ENCODE measurements around the gene SCAMP2. TPM values are rescaled to one million over a fixed set of nuclear protein-coding genes. Genes with fewer than 3 reads are reported as not detected.
A peak's percentile ranks its signal among the peaks of the same experiment; 100 is the strongest.

The SCAMP2 gene
- total and polyA plus RNA-seq, 2 of the 13 experiments (the other 11 are each of a cell fraction or from before 2014, with no cell fraction given), result 34.8 to 121 TPM

- TF ChIP-seq, protein P1, sequence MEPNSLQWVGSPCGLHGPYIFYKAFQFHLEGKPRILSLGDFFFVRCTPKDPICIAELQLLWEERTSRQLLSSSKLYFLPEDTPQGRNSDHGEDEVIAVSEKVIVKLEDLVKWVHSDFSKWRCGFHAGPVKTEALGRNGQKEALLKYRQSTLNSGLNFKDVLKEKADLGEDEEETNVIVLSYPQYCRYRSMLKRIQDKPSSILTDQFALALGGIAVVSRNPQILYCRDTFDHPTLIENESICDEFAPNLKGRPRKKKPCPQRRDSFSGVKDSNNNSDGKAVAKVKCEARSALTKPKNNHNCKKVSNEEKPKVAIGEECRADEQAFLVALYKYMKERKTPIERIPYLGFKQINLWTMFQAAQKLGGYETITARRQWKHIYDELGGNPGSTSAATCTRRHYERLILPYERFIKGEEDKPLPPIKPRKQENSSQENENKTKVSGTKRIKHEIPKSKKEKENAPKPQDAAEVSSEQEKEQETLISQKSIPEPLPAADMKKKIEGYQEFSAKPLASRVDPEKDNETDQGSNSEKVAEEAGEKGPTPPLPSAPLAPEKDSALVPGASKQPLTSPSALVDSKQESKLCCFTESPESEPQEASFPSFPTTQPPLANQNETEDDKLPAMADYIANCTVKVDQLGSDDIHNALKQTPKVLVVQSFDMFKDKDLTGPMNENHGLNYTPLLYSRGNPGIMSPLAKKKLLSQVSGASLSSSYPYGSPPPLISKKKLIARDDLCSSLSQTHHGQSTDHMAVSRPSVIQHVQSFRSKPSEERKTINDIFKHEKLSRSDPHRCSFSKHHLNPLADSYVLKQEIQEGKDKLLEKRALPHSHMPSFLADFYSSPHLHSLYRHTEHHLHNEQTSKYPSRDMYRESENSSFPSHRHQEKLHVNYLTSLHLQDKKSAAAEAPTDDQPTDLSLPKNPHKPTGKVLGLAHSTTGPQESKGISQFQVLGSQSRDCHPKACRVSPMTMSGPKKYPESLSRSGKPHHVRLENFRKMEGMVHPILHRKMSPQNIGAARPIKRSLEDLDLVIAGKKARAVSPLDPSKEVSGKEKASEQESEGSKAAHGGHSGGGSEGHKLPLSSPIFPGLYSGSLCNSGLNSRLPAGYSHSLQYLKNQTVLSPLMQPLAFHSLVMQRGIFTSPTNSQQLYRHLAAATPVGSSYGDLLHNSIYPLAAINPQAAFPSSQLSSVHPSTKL (CRISPR knock-in tag; IDR thresholded peaks at IDR 0.05), result peak; percentile 38; the same call in 1 of the 2 replicates
- peak; percentile 83 for TF ChIP-seq YEATS4 (CRISPR knock-in tag; IDR thresholded peaks at IDR 0.05; ENCODE audit: borderline replicate concordance)
- peak; percentile 50; the same call in 1 of the 2 replicates for TF ChIP-seq ARNTL (CRISPR knock-in tag; IDR thresholded peaks at IDR 0.05)
- TF ChIP-seq ZSCAN30 (CRISPR knock-in tag; IDR thresholded peaks at IDR 0.05), result no peak
- TF ChIP-seq ZFP37 (CRISPR knock-in tag; IDR thresholded peaks at IDR 0.05; ENCODE audit: borderline replicate concordance), result 0 out of 2 replicates have a peak, but pooled peaks have one; percentile 72
- peak; percentile 98 for TF ChIP-seq ZFY (CRISPR knock-in tag; IDR thresholded peaks at IDR 0.05)
- TF ChIP-seq, protein P2, sequence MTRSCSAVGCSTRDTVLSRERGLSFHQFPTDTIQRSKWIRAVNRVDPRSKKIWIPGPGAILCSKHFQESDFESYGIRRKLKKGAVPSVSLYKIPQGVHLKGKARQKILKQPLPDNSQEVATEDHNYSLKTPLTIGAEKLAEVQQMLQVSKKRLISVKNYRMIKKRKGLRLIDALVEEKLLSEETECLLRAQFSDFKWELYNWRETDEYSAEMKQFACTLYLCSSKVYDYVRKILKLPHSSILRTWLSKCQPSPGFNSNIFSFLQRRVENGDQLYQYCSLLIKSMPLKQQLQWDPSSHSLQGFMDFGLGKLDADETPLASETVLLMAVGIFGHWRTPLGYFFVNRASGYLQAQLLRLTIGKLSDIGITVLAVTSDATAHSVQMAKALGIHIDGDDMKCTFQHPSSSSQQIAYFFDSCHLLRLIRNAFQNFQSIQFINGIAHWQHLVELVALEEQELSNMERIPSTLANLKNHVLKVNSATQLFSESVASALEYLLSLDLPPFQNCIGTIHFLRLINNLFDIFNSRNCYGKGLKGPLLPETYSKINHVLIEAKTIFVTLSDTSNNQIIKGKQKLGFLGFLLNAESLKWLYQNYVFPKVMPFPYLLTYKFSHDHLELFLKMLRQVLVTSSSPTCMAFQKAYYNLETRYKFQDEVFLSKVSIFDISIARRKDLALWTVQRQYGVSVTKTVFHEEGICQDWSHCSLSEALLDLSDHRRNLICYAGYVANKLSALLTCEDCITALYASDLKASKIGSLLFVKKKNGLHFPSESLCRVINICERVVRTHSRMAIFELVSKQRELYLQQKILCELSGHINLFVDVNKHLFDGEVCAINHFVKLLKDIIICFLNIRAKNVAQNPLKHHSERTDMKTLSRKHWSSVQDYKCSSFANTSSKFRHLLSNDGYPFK (CRISPR knock-in tag; IDR thresholded peaks at IDR 0.05; ENCODE audit: borderline replicate concordance), result peak; percentile 48; the same call in 1 of the 2 replicates
- TF ChIP-seq NCOA5 (CRISPR knock-in tag; IDR thresholded peaks at IDR 0.05), result no peak
- TF ChIP-seq, protein P3, sequence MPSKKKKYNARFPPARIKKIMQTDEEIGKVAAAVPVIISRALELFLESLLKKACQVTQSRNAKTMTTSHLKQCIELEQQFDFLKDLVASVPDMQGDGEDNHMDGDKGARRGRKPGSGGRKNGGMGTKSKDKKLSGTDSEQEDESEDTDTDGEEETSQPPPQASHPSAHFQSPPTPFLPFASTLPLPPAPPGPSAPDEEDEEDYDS (CRISPR knock-in tag; IDR thresholded peaks at IDR 0.05), result peak; percentile 27; the same call in 1 of the 2 replicates
- TF ChIP-seq GABPA (IDR thresholded peaks at IDR 0.05; ENCODE audit: low read depth, low read length), result peak; percentile 53
- peak; percentile 77 for TF ChIP-seq GABPA (CRISPR knock-in tag; IDR thresholded peaks at IDR 0.05; ENCODE audit: low read depth)
- no peak for TF ChIP-seq ZNF547 (CRISPR knock-in tag; IDR thresholded peaks at IDR 0.05)
- TF ChIP-seq MLXIP (CRISPR knock-in tag; IDR thresholded peaks at IDR 0.05; ENCODE audit: borderline replicate concordance), result no peak
These were observed at the start of gene SCAMP2 (continued) for GRCh38 chr15:74873036-74873755.

Measured in HepG2 (cell line).